Nephron (organoid): ENCODE measurements around the gene MYO7B.

Source experiments
- H3K27ac Mint-ChIP-seq, 3 experiments: 2 replicates each; pipeline ENCODE4 v1.8.0; 2020; ENCODE audit warnings: mixed read lengths in 3 of 3, mild to moderate bottlenecking in 2 of 3, moderate library complexity in 1 of 3
- H3K27me3 Mint-ChIP-seq: 2 replicates; pipeline ENCODE4 v1.8.0; 2021; ENCODE audit warnings: low read depth, mild to moderate bottlenecking, moderate library complexity, mixed read lengths
- H3K36me3 Mint-ChIP-seq: 2 replicates; pipeline ENCODE4 v1.8.0; 2020; ENCODE audit warnings: low read depth, mixed read lengths
- H3K4me1 Mint-ChIP-seq: 2 replicates; pipeline ENCODE4 v1.8.0; 2020; ENCODE audit warnings: mixed read lengths
- H3K4me3 Mint-ChIP-seq, 3 experiments: 2 replicates each; pipeline ENCODE4 v1.8.0; 2020; ENCODE audit warnings: mild to moderate bottlenecking in 3 of 3, mixed read lengths in 3 of 3, moderate library complexity in 2 of 3
- H3K9me3 Mint-ChIP-seq: 2 replicates; pipeline ENCODE4 v1.8.0; 2020; ENCODE audit warnings: mixed read lengths
- TF ChIP-seq, protein P1 (sequence below), 3 experiments: fragments of 200-600 bp; sonication (generic); IDR thresholded peaks; one replicate each; pipeline ENCODE4 v1.5.0; 2021; ENCODE audit warnings: antibody characterized with exemption in 3 of 3; ENCODE audit not compliant: unreplicated experiment in 3 of 3

MYO7B gene

DNA sequence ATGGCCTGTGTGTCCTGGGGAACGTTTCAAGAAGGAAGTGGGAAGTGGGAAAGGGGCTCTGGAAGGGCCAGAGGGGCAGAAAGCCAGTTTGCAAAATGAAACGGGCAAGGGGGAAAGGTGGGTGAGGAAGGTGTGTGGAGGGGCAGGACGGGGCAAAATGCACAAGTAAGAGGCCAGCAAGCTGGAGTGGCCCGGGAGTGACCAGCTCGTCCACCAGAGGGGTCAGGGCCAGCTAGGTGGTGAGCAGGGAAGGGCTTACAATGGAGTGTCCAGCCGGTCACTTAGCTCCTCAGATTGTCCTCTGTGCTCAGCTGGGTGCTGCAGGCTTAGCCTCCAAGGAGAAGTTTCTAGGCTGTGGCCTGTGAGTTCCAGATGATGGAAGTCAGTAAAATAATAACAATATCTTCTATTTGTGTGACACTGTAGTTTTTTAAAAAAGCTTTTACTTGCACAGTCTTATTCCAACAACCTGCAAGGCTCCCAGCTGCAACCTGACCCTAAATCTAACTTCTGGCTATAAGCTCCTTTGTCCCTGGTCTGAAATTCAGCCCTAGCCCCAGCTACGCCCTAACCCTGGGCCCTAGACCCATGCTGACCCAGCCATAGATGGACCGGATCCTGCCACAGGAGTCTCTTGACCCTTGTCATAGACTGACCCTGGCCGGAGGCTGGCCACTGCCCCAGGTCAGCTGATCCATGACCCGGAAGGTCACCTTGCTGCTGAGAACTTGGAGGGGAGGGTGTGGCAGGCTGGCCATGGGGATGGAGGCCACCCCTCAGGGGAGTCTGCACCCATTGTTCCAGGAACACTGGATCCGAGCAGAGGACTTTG is 29.2 kb downstream of the MYO7B start:
- Mint-ChIP-seq H3K4me3 (no peak overlapping the region), H3K27me3 (peaks cover 21% of the 10 kb centered on the region), H3K36me3 (no peaks in the 10 kb centered on the region), H3K4me1 (no peaks in the 10 kb centered on the region), H3K27ac (no peak overlapping the region), H3K9me3 (peaks cover 2% of the 10 kb centered on the region)
- TF ChIP-seq, protein P1, sequence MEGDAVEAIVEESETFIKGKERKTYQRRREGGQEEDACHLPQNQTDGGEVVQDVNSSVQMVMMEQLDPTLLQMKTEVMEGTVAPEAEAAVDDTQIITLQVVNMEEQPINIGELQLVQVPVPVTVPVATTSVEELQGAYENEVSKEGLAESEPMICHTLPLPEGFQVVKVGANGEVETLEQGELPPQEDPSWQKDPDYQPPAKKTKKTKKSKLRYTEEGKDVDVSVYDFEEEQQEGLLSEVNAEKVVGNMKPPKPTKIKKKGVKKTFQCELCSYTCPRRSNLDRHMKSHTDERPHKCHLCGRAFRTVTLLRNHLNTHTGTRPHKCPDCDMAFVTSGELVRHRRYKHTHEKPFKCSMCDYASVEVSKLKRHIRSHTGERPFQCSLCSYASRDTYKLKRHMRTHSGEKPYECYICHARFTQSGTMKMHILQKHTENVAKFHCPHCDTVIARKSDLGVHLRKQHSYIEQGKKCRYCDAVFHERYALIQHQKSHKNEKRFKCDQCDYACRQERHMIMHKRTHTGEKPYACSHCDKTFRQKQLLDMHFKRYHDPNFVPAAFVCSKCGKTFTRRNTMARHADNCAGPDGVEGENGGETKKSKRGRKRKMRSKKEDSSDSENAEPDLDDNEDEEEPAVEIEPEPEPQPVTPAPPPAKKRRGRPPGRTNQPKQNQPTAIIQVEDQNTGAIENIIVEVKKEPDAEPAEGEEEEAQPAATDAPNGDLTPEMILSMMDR (IDR thresholded peaks at IDR 0.05; ENCODE audit: unreplicated experiment in 3 of 3), result no peak

DNA sequence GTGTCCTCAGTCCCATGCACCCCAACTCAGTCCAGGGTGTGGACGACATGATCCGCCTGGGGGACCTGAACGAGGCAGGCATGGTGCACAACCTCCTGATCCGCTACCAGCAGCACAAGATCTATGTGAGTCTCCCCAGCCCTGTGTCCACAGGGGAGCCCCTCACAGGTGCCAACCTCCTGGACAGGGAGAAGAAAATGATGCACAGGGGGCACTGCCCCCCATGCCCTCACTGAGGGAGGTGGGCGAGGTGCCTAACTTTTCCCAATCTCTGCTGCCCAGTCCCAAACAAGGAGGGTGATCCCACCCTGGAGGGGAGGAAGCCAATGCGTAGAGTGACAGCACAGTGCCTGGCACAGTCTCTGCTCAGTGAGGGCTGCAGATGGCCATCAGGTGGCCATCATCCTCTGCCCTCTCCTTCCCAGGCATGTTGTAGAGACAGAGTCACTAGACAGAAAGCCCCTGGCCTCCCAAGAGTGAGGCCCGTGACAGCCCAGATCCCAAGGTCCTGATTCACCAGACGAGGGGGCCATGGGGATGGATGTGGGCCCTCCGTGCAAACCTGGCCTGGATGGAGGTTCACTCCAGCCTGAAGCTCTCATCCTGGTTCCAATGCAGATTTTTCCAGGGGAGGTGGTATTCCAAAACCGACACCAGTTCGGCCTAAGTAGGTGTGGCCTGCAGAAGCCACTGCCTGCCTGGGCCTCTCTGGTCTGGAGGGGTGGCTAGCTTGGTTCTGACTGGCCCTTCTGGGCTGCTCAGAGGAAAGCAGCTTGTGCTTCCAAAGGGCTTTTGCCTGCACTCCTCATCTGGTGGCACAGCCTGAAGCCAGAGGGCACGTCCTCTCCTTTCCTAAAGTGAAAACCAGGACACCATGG is 30.0 kb downstream of the MYO7B start:
- no peaks in the 10 kb centered on the region for H3K36me3 Mint-ChIP-seq
- peaks cover 22% of the 10 kb centered on the region for H3K27me3 Mint-ChIP-seq
- TF ChIP-seq, protein P1 (IDR thresholded peaks at IDR 0.05; ENCODE audit: unreplicated experiment in 3 of 3), result no peak
- H3K9me3 Mint-ChIP-seq, result peaks cover 2% of the 10 kb centered on the region
- H3K4me1 Mint-ChIP-seq, result peaks cover 5% of the 10 kb centered on the region
- H3K27ac Mint-ChIP-seq, result no peak overlapping the region
- no peak overlapping the region for H3K4me3 Mint-ChIP-seq

DNA sequence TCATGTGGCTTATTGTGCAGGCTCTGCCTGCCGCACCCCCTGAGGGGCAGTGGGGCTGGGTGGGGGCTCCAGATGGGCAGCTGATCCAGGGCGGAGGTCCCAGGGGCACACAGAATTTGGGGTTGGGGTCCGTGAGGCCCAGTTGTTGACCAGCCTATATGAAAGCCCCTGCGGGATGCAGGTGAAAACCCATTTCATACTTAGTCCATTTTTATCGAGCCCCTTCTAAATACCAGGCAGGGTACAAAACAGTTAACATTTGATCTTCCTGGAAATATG is 30.6 kb downstream of the MYO7B start:
- Mint-ChIP-seq H3K27me3 (peaks cover 22% of the 10 kb centered on the region), H3K27ac (no peak overlapping the region), H3K36me3 (no peaks in the 10 kb centered on the region), H3K4me3 (no peak overlapping the region), H3K4me1 (peaks cover 10% of the 10 kb centered on the region), H3K9me3 (peaks cover 2% of the 10 kb centered on the region)
- TF ChIP-seq, protein P1 (IDR thresholded peaks at IDR 0.05; ENCODE audit: unreplicated experiment in 3 of 3), result no peak

DNA sequence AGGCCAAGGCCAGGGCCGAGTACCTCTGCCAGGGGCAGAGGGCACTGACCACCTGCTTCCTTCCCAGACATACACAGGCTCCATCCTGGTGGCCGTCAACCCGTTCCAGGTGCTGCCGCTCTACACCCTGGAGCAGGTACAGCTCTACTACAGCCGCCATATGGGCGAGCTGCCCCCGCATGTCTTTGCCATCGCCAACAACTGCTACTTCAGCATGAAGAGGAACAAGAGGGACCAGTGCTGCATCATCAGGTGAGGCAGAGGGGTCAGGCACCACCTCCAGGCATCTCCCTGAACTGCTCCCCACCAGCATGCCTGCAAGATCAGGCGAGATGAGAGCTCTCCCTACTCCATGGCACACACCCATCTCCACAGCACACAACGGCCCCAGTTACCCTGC is 31.1 kb downstream of the MYO7B start:
- Mint-ChIP-seq H3K36me3 (no peaks in the 10 kb centered on the region), H3K27ac (no peak overlapping the region), H3K27me3 (peaks cover 23% of the 10 kb centered on the region), H3K9me3 (peaks cover 2% of the 10 kb centered on the region), H3K4me3 (no peak overlapping the region), H3K4me1 (peaks cover 10% of the 10 kb centered on the region)
- TF ChIP-seq, protein P1 (IDR thresholded peaks at IDR 0.05; ENCODE audit: unreplicated experiment in 3 of 3), result no peak

DNA sequence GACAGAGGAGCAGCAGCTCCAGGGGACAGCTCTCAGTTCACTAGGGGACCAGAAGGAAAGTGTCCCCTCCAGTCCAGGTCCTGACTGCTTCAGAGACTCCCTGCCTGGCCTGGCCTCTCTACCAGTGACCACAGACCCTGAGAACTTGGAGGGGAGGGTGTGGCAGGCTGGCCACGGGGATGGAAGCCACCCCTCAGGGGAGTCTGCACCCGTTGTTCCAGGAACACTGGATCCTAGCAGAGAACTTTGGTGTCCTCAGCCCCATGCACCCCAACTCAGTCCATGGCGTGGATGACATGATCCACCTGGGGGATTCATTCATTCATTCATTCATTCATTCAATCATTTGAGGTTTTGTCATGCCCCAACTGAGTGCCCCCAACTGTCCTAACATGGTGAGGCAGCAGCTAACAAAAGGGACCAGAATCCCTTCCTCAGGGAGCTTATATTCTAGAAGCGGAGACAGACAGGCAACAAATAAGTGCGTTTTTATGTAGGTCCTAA is 31.9 kb downstream of the MYO7B start:
- H3K4me1 Mint-ChIP-seq, result peaks cover 11% of the 10 kb centered on the region
- H3K9me3 Mint-ChIP-seq, result peaks cover 2% of the 10 kb centered on the region
- H3K27ac Mint-ChIP-seq, result no peak overlapping the region
- TF ChIP-seq, protein P1 (IDR thresholded peaks at IDR 0.05; ENCODE audit: unreplicated experiment in 3 of 3), result no peak
- H3K4me3 Mint-ChIP-seq, result no peak overlapping the region
- no peaks in the 10 kb centered on the region for H3K36me3 Mint-ChIP-seq
- H3K27me3 Mint-ChIP-seq, result peaks cover 20% of the 10 kb centered on the region
